Panc1 (cell line): ENCODE results near the gene MRLN. TPM values are rescaled to one million over a fixed set of nuclear protein-coding genes. Genes with fewer than 3 reads are reported as not detected.

Experiments used
- ATAC-seq: fragments of 200-7000 bp; cut with Tn5 transposase; 2 replicates; pipeline ENCODE4 v1.9.1; 2020; ENCODE audit warnings: mild to moderate bottlenecking, moderate library complexity
- BruUV-seq: library from RNA; stranded (reverse); fragments of 400-500 nt; replicated peaks from 2 replicates; lab custom pipeline; 2021; lab: Mats Ljungman, UMichigan
- CTCF ChIA-PET: fragments of 300-600 bp; sonication (Branson Sonifier 250); formaldehyde crosslinking; loops from one replicate; lab custom pipeline; 2022; ENCODE audit warnings: antibody characterized with exemption; lab: Charles Lee
- POLR2A ChIA-PET: fragments of 300-600 bp; sonication (Branson Sonifier 250); formaldehyde crosslinking; loops from one replicate; lab custom pipeline; 2022; ENCODE audit warnings: antibody characterized with exemption; lab: Charles Lee
- DNase-seq: peaks from one replicate; pipeline ENCODE4 v3.0.0-alpha.2; 2010; ENCODE audit warnings: low read depth, low spot score
- H3K27ac ChIP-seq: 2 replicates; pipeline ENCODE4 v1.5.1; 2011; ENCODE audit warnings: mild to moderate bottlenecking, low read length, inconsistent platforms
- H3K27me3 ChIP-seq: fragments of 200-500 bp; sonication (Bioruptor generic); 2 replicates; pipeline ENCODE4 v1.6.0; 2014; ENCODE audit warnings: low read length, inconsistent platforms; ENCODE audit not compliant: control insufficient read depth, insufficient read depth
- H3K36me3 ChIP-seq: fragments of 200-500 bp; sonication (Bioruptor generic); 2 replicates; pipeline ENCODE4 v1.5.1; 2014; ENCODE audit warnings: inconsistent platforms, mild to moderate bottlenecking, low read length, moderate library complexity; ENCODE audit not compliant: control insufficient read depth, insufficient read depth
- H3K4me1 ChIP-seq: 2 replicates; pipeline ENCODE4 v1.5.1; 2011; ENCODE audit warnings: inconsistent platforms, mild to moderate bottlenecking, low read length, moderate library complexity; ENCODE audit not compliant: control insufficient read depth, insufficient read depth
- H3K4me3 ChIP-seq, 2 experiments: 2 replicates each; pipeline ENCODE4 v1.5.1; 2011 to 2012; ENCODE audit warnings: low read depth in 2 of 2, low read length in 2 of 2, mild to moderate bottlenecking in 2 of 2, inconsistent platforms in 1 of 2, moderate library complexity in 1 of 2
- H3K9me3 ChIP-seq: fragments of 200-500 bp; sonication (Bioruptor generic); 2 replicates; pipeline ENCODE4 v1.5.1; 2014; ENCODE audit warnings: low read depth, mild to moderate bottlenecking, inconsistent platforms, low read length, moderate library complexity; ENCODE audit not compliant: control insufficient read depth, insufficient read depth
- CTCF ChIP-seq: fragments of 450-650 bp; IDR thresholded peaks from 2 replicates; pipeline ENCODE4 v1.5.1; 2017; ENCODE audit warnings: mild to moderate bottlenecking
- POLR2AphosphoS5 ChIP-seq: IDR thresholded peaks from 2 replicates; pipeline ENCODE4 v1.6.1; 2012; ENCODE audit warnings: mild to moderate bottlenecking, low read depth, low read length, moderate library complexity
- REST ChIP-seq, 2 experiments: IDR thresholded peaks; 2 replicates each; pipeline ENCODE4 v1.6.1; 2011 to 2012; ENCODE audit warnings: low read depth in 2 of 2, control low read depth in 1 of 2, low read length in 1 of 2, mild to moderate bottlenecking in 1 of 2, moderate library complexity in 1 of 2; ENCODE audit not compliant: insufficient read depth in 1 of 2
- SIN3A ChIP-seq: IDR thresholded peaks from 2 replicates; pipeline ENCODE4 v1.6.1; 2012; ENCODE audit warnings: low read depth, mild to moderate bottlenecking, low read length, moderate library complexity, borderline replicate concordance; ENCODE audit not compliant: insufficient read depth
- TCF7L2 ChIP-seq: IDR thresholded peaks from 2 replicates; pipeline ENCODE4 v1.6.1; 2011; ENCODE audit warnings: mild to moderate bottlenecking, low read depth, low read length, inconsistent platforms
- in situ Hi-C: cut with HindIII; loops from 2 replicates; pipeline ENCODE4 v1.10.0; 2016; ENCODE audit warnings: low sequenced_read_pairs, low pct_unique_long_range_greater_than_20kb
- intact Hi-C: fragments of 100-400 bp; cut with micrococcal nuclease; formaldehyde crosslinking; loops from one replicate; pipeline ENCODE4 v1.10.0; 2022; ENCODE audit not compliant: unreplicated experiment
- total RNA-seq: library from RNA; stranded (reverse); gene quantifications from one replicate; pipeline ENCODE4 v1.2.1, GENCODE V29; 2021; ENCODE audit not compliant: unreplicated experiment

MRLN gene
- total RNA-seq, 1 experiment from 2014 or later = not detected

GRCh38 chr10:59706851-59707797 is 46.1 kb downstream of the MRLN start:
- Histone ChIP-seq H3K4me3 (no peak overlapping the region), H3K9me3 (no peaks in the 10 kb centered on the region), H3K27ac (no peak overlapping the region), H3K27me3 (peaks cover 31% of the 10 kb centered on the region), H3K36me3 (no peaks in the 10 kb centered on the region), H3K4me1 (peaks cover 4% of the 10 kb centered on the region; the same call in 1 of the 2 replicates)
- no TSS peak for BruUV-seq
- intact Hi-C loops = no loop called here
- POLR2A ChIA-PET = no interaction called here
- DNase-seq (no peak), ATAC-seq (no peak)
- in situ Hi-C loops = no loop called here
- CTCF ChIA-PET = interaction anchor here (0.7 kb wide), 1 partner anchor 210 kb away, joined by 6 read pairs; no protein-coding TSS in a partner anchor
- TF ChIP-seq SIN3A (no peak), POLR2AphosphoS5 (no peak), REST (IDR thresholded peaks at IDR 0.05; ENCODE audit: insufficient read depth in 1 of 2, low read depth in 2 of 2, low read length in 1 of 2) (no peak), CTCF (no peak), TCF7L2 (no peak)

GRCh38 chr10:59705931-59706330 is 47.3 kb downstream of the MRLN start:
- Histone ChIP-seq H3K27ac (no peak overlapping the region), H3K4me1 (peaks cover 4% of the 10 kb centered on the region; the same call in 1 of the 2 replicates), H3K36me3 (no peaks in the 10 kb centered on the region), H3K27me3 (peaks cover 40% of the 10 kb centered on the region), H3K4me3 (no peak overlapping the region), H3K9me3 (no peaks in the 10 kb centered on the region)
- in situ Hi-C loops = no loop called here
- TF ChIP-seq SIN3A = no peak
- ATAC-seq = no peak
- CTCF ChIA-PET = interaction anchor here (0.6 kb wide), 1 partner anchor 17 kb away, joined by 13 read pairs; no protein-coding TSS in a partner anchor
- intact Hi-C loops = no loop called here
- POLR2A ChIA-PET = no interaction called here
- DNase-seq = no peak
- no TSS peak for BruUV-seq

GRCh38 chr10:59704630-59705029 is 48.6 kb downstream of the MRLN start:
- Histone ChIP-seq H3K4me3 (no peak overlapping the region), H3K36me3 (no peaks in the 10 kb centered on the region), H3K27ac (no peak overlapping the region), H3K27me3 (peaks cover 34% of the 10 kb centered on the region), H3K9me3 (no peaks in the 10 kb centered on the region), H3K4me1 (peaks cover 4% of the 10 kb centered on the region; the same call in 1 of the 2 replicates)
- no peak for DNase-seq
- in situ Hi-C loops = no loop called here
- CTCF ChIA-PET = no interaction called here
- intact Hi-C loops = no loop called here
- POLR2A ChIA-PET = no interaction called here
- TF ChIP-seq POLR2AphosphoS5 (no peak), SIN3A (no peak), TCF7L2 (no peak), REST (IDR thresholded peaks at IDR 0.05; ENCODE audit: insufficient read depth in 1 of 2, low read depth in 2 of 2, low read length in 1 of 2) (no peak), CTCF (no peak)
- ATAC-seq = no peak
- BruUV-seq = no TSS peak
